ENCODE data around the gene KRTAP19-1.

The KRTAP19-1 gene

GRCh38 chr21:30430170-30430655 lies 50.0 kb downstream of the KRTAP19-1 start, which contains the start of gene KRTAP13-4:
Gene KRTAP13-4, plus strand, starts transcription at chr21:30430220. Its CDS starts 56 bp downstream, at chr21:30430276.
- Histone ChIP-seq H2AFZ (ENCODE audit: low read length, unreplicated experiment) (no peak within 1 kb of the TSS), H3K36me3 (ENCODE audit: insufficient read depth, low read length) (no peaks in the 10 kb centered on the region), H3K4me3 (ENCODE audit: low read depth, low read length) (no peak within 1 kb of the TSS), H3K79me2 (ENCODE audit: control insufficient read depth, insufficient read depth, low read length, unreplicated experiment) (no peaks in the 10 kb centered on the region), H3K4me1 (ENCODE audit: control insufficient read depth, insufficient read depth, low read length, unreplicated experiment) (no peaks in the 10 kb centered on the region), H3K27ac (ENCODE audit: low read depth, low read length) (no peak within 1 kb of the TSS), H3K27me3 (ENCODE audit: insufficient read depth, low read length) (peaks cover 2% of the 10 kb centered on the region; the same call in 1 of the 2 replicates)
